ENCODE results near the gene SNX15.

- no peak for TF ChIP-seq POLR2A (IDR thresholded peaks at IDR 0.05)
- TF ChIP-seq CTCF (IDR thresholded peaks at IDR 0.05) = no peak
These were observed 16.8 kb downstream of the SNX15 start for GRCh38 chr11:65043881-65044501.
